DMS153 (cell line): ENCODE data around the gene KRT81.
"Not testable (repeated sequence)": the region's sequence is repeated elsewhere in the genome, so short reads cannot be mapped to it uniquely, and the experiment has no call there.

ENCODE experiments used
- DNase-seq: peaks from one replicate; lab custom pipeline; 2025; lab: John Stamatoyannopoulos, UW

KRT81 gene

GRCh38 chr12:52241205-52241842 is 50.0 kb downstream of the KRT81 start:
- DNase-seq: no peak

- DNase-seq: not testable (repeated sequence)
Observed at GRCh38 chr12:52240247-52240646, 51.1 kb downstream of the KRT81 start.

GRCh38 chr12:52239767-52240166 is 51.6 kb downstream of the KRT81 start:
- no peak for DNase-seq

- DNase-seq: no peak
Observed at GRCh38 chr12:52238916-52239646, 52.3 kb downstream of the KRT81 start.

GRCh38 chr12:52238207-52238840 is 53.0 kb downstream of the KRT81 start:
- no peak for DNase-seq

- no peak for DNase-seq
Observed at GRCh38 chr12:52236386-52237050, 54.8 kb downstream of the KRT81 start.
